Measurements from ENCODE around the gene TRPV6. TPM values are rescaled to one million over a fixed set of nuclear protein-coding genes. Genes with fewer than 3 reads are reported as not detected.

The TRPV6 gene
- polyA plus RNA-seq, 3 donors: 0.44 TPM; not detected in 2

- H3K9ac ChIP-seq (ENCODE audit: insufficient read depth, low read length, poor library complexity, severe bottlenecking): no peak overlapping the region
- H3K27me3 Mint-ChIP-seq (ENCODE audit: low read depth in 3 of 3): peaks cover 4 to 12% (median 5%) of the 10 kb centered on the region in 3 donors
- no peaks in the 10 kb centered on the region for H3K36me3 Mint-ChIP-seq
- H3K9me3 ChIP-seq (replicated peaks in 1 of 2; ENCODE audit: control insufficient read depth in 1 of 2, insufficient read depth in 1 of 2, low read length in 2 of 2): no peaks in the 10 kb centered on the region
- no peak overlapping the region for H3K27ac ChIP-seq (ENCODE audit: low read depth in 1 of 2, low read length in 2 of 2)
- no peaks in the 10 kb centered on the region for H3K27me3 ChIP-seq (ENCODE audit: control insufficient read depth in 2 of 2, insufficient read depth in 2 of 2, low read length in 2 of 2)
- no peak for DNase-seq
- H3K4me3 Mint-ChIP-seq: no peak overlapping the region
- H3K27ac Mint-ChIP-seq: no peak overlapping the region
- H3K9me3 Mint-ChIP-seq: no peaks in the 10 kb centered on the region
- H3K4me3 ChIP-seq (replicated peaks in 1 of 3; ENCODE audit: low read depth in 2 of 3, low read length in 3 of 3): no peak overlapping the region
- H3K4me2 ChIP-seq (replicated peaks; ENCODE audit: extremely low read depth, low read length, poor library complexity, severe bottlenecking): no peak overlapping the region
- no peak for TF ChIP-seq CTCF (IDR thresholded peaks at IDR 0.05)
- intact Hi-C loops (cut with micrococcal nuclease): no loop called here
- H3K36me3 ChIP-seq (replicated peaks in 1 of 2; ENCODE audit: control insufficient read depth in 1 of 2, insufficient read depth in 2 of 2, low read length in 2 of 2): no peaks in the 10 kb centered on the region
- H3K4me1 ChIP-seq (ENCODE audit: control insufficient read depth in 1 of 2, insufficient read depth in 2 of 2, low read length in 2 of 2): peaks cover 8 to 12% of the 10 kb centered on the region in 2 donors
- H3K4me1 Mint-ChIP-seq: peaks cover 18% of the 10 kb centered on the region
- no peaks in the 10 kb centered on the region for H3K79me2 ChIP-seq (ENCODE audit: insufficient read depth, low read length)
- no peak overlapping the region for H2AFZ ChIP-seq (ENCODE audit: insufficient read depth, low read depth, low read length, poor library complexity, severe bottlenecking)
- H4K20me1 ChIP-seq (ENCODE audit: insufficient read depth, low read length): no peaks in the 10 kb centered on the region
- 100% methylated on average over 1 of the region's 8 CpGs for WGBS (ENCODE audit: insufficient coverage)
These were observed 29.8 kb upstream of the TRPV6 start for GRCh38 chr7:142915315-142915714.

GRCh38 chr7:142914121-142914520 is 28.6 kb upstream of the TRPV6 start:
- H3K36me3 ChIP-seq (replicated peaks in 1 of 2; ENCODE audit: control insufficient read depth in 1 of 2, insufficient read depth in 2 of 2, low read length in 2 of 2): no peaks in the 10 kb centered on the region
- Mint-ChIP-seq H3K27ac (no peak overlapping the region), H3K9me3 (no peaks in the 10 kb centered on the region), H3K4me3 (no peak overlapping the region), H3K4me1 (peaks cover 30% of the 10 kb centered on the region), H3K27me3 (ENCODE audit: low read depth in 3 of 3) (peaks cover 4 to 8% (median 5%) of the 10 kb centered on the region in 3 donors), H3K36me3 (no peaks in the 10 kb centered on the region)
- intact Hi-C loops (cut with micrococcal nuclease): no loop called here
- no CpG with 5 or more reads among the region's 1 CpG for WGBS (ENCODE audit: insufficient coverage)
- H3K79me2 ChIP-seq (ENCODE audit: insufficient read depth, low read length): no peaks in the 10 kb centered on the region
- TF ChIP-seq CTCF (IDR thresholded peaks at IDR 0.05): no peak
- no peak for DNase-seq
- H3K9me3 ChIP-seq (replicated peaks in 1 of 2; ENCODE audit: control insufficient read depth in 1 of 2, insufficient read depth in 1 of 2, low read length in 2 of 2): no peaks in the 10 kb centered on the region
- no peak overlapping the region for H2AFZ ChIP-seq (ENCODE audit: insufficient read depth, low read depth, low read length, poor library complexity, severe bottlenecking)
- no peaks in the 10 kb centered on the region for H4K20me1 ChIP-seq (ENCODE audit: insufficient read depth, low read length)
- no peak overlapping the region for H3K4me3 ChIP-seq (replicated peaks in 1 of 3; ENCODE audit: low read depth in 2 of 3, low read length in 3 of 3)
- no peak overlapping the region for H3K4me2 ChIP-seq (replicated peaks; ENCODE audit: extremely low read depth, low read length, poor library complexity, severe bottlenecking)
- peaks cover 20 to 24% of the 10 kb centered on the region in 2 donors for H3K4me1 ChIP-seq (ENCODE audit: control insufficient read depth in 1 of 2, insufficient read depth in 2 of 2, low read length in 2 of 2)
- no peak overlapping the region for H3K27ac ChIP-seq (ENCODE audit: low read depth in 1 of 2, low read length in 2 of 2)
- no peak overlapping the region for H3K9ac ChIP-seq (ENCODE audit: insufficient read depth, low read length, poor library complexity, severe bottlenecking)
- H3K27me3 ChIP-seq (ENCODE audit: control insufficient read depth in 2 of 2, insufficient read depth in 2 of 2, low read length in 2 of 2): no peaks in the 10 kb centered on the region

All from CD14-positive monocyte (primary cell).